GM12878 (cell line): Measurements from ENCODE around the gene STARD13. TPM values are rescaled to one million over a fixed set of nuclear protein-coding genes. Genes with fewer than 3 reads are reported as not detected.

Source experiments
- ATAC-seq: fragments of 200-7000 bp; cut with Tn5 transposase; 3 replicates; pipeline ENCODE4 v1.9.1; 2020; ENCODE audit warnings: mild to moderate bottlenecking, moderate library complexity
- BruUV-seq: library from RNA; stranded (reverse); fragments of 400-500 nt; replicated peaks from 2 replicates; lab custom pipeline; 2021; lab: Mats Ljungman, UMichigan
- CTCF ChIA-PET: fragments of 300-600 bp; sonication (Branson Sonifier 250); formaldehyde crosslinking; extraction: SDS; loops from one replicate; lab custom pipeline; 2021; ENCODE audit warnings: inconsistent platforms; lab: Yijun Ruan, JAX
- POLR2A ChIA-PET: fragments of 350-600 bp; formaldehyde crosslinking; extraction: SDS; loops from one replicate; lab custom pipeline; 2021; ENCODE audit warnings: inconsistent platforms; lab: Charles Lee
- RAD21 ChIA-PET: fragments of 300-600 bp; sonication (Branson Sonifier 250); formaldehyde crosslinking; loops from one replicate; lab custom pipeline; 2023; ENCODE audit warnings: antibody characterized with exemption; ENCODE audit not compliant: unreplicated experiment; lab: Charles Lee
- SMC1A ChIA-PET: fragments of 300-600 bp; sonication (Branson Sonifier 250); formaldehyde crosslinking; loops from one replicate; lab custom pipeline; 2023; ENCODE audit not compliant: unreplicated experiment, uncharacterized antibody; lab: Charles Lee
- DNase-seq: peaks from one replicate; pipeline ENCODE4 v3.0.0-alpha.2; 2011; ENCODE audit warnings: low read depth, low spot score
- FAIRE-seq: peaks from 3 replicates; lab custom pipeline; 2011; peaks lifted over from hg19 to GRCh38; lab: Jason Lieb, UNC
- H2AFZ ChIP-seq: 2 replicates; pipeline ENCODE4 v1.6.0; 2011; ENCODE audit warnings: low read depth, low read length, control low read depth; ENCODE audit not compliant: control insufficient read depth
- H3K27ac ChIP-seq: 2 replicates; pipeline ENCODE4 v1.5.1; 2011; ENCODE audit warnings: control low read depth; ENCODE audit not compliant: control insufficient read depth, insufficient read depth
- H3K27me3 ChIP-seq, 2 experiments: replicated peaks in 1 of 2; 2 replicates each; pipeline versions ENCODE4 v1.6.0 to v1.6.1; 2011; ENCODE audit warnings: low read length in 1 of 2; ENCODE audit not compliant: control insufficient read depth in 2 of 2, insufficient read depth in 2 of 2
- H3K36me3 ChIP-seq, 2 experiments: 2 replicates each; pipeline ENCODE4 v1.5.1; 2011; ENCODE audit warnings: low read length in 1 of 2; ENCODE audit not compliant: control insufficient read depth in 2 of 2, insufficient read depth in 2 of 2
- H3K4me1 ChIP-seq: 2 replicates; pipeline ENCODE4 v1.6.1; 2011; ENCODE audit warnings: mild to moderate bottlenecking, low read length, moderate library complexity, mixed read lengths; ENCODE audit not compliant: control insufficient read depth, insufficient read depth
- H3K4me2 ChIP-seq: 2 replicates; pipeline ENCODE4 v1.6.0; 2011; ENCODE audit warnings: control low read depth; ENCODE audit not compliant: control insufficient read depth, insufficient read depth
- H3K4me3 ChIP-seq: fragments of 200-600 bp; sonication (generic); 2 replicates; pipeline ENCODE4 v1.5.1; 2016
- H3K79me2 ChIP-seq: 2 replicates; pipeline ENCODE4 v1.6.0; 2011; ENCODE audit warnings: low read length; ENCODE audit not compliant: control insufficient read depth, insufficient read depth
- H3K9ac ChIP-seq: 2 replicates; pipeline ENCODE4 v1.8.0; 2011; ENCODE audit warnings: low read length, control low read depth, mixed read lengths; ENCODE audit not compliant: control insufficient read depth, insufficient read depth
- H3K9me3 ChIP-seq: replicated peaks from 3 replicates; pipeline ENCODE4 v1.5.1; 2011; ENCODE audit warnings: mild to moderate bottlenecking, low read length; ENCODE audit not compliant: control insufficient read depth, insufficient read depth
- H4K20me1 ChIP-seq: 2 replicates; pipeline ENCODE4 v1.6.0; 2011; ENCODE audit not compliant: control insufficient read depth, insufficient read depth
- BMI1 ChIP-seq: fragments of 450-650 bp; IDR thresholded peaks from 2 replicates; pipeline ENCODE4 v1.6.1; 2016; ENCODE audit warnings: mild to moderate bottlenecking, moderate library complexity, borderline replicate concordance
- CTCF ChIP-seq, 3 experiments: IDR thresholded peaks in 2 of 3; conservative IDR thresholded peaks in 1 of 3; 2 replicates each; pipeline ENCODE4 v1.5.1; 2011; ENCODE audit warnings: low read depth in 3 of 3, low read length in 3 of 3, mild to moderate bottlenecking in 3 of 3, control low read depth in 2 of 3, moderate library complexity in 2 of 3, inconsistent platforms in 1 of 3, mixed read lengths in 1 of 3; ENCODE audit not compliant: control insufficient read depth in 2 of 3, insufficient read depth in 1 of 3; ENCODE audit errors: extremely low read depth in 1 of 3
- ELK1 ChIP-seq: IDR thresholded peaks from 2 replicates; pipeline ENCODE4 v1.6.1; 2012; ENCODE audit warnings: low read depth, low read length, improper control_type of control experiment
- HDAC2 ChIP-seq: fragments of 200-600 bp; sonication (generic); IDR thresholded peaks from 2 replicates; pipeline ENCODE4 v1.6.1; 2017
- POLR2AphosphoS5 ChIP-seq: IDR thresholded peaks from 2 replicates; pipeline ENCODE4 v1.6.1; 2011; ENCODE audit warnings: mild to moderate bottlenecking, low read length, inconsistent platforms
- RELA ChIP-seq: fragments of 450-650 bp; IDR thresholded peaks from 2 replicates; pipeline ENCODE4 v1.8.0; 2014; ENCODE audit warnings: borderline replicate concordance; ENCODE audit not compliant: partially characterized antibody
- SMAD1 ChIP-seq: fragments of 450-650 bp; IDR thresholded peaks from 2 replicates; pipeline ENCODE4 v1.6.1; 2018; ENCODE audit warnings: mild to moderate bottlenecking, low read depth; ENCODE audit not compliant: partially characterized antibody
- TARDBP ChIP-seq: IDR thresholded peaks from 2 replicates; pipeline ENCODE4 v1.6.1; 2016; ENCODE audit warnings: borderline replicate concordance
- WGBS: methylation state at CpG from one replicate; pipeline ENCODE4 v1.1.6; 2016; ENCODE audit warnings: low lambda C conversion rate; ENCODE audit not compliant: insufficient replicate concordance, insufficient coverage; ENCODE audit errors: missing lambda C conversion rate; 5-methylcytosine and 5-hydroxymethylcytosine counted together
- in situ Hi-C: fragments of 300-500 bp; cut with MboI; formaldehyde crosslinking; loops from 9 replicates; pipeline ENCODE4 v1.14.3; 2018; ENCODE audit warnings: mixed read lengths
- intact Hi-C: fragments of 100-400 bp; cut with micrococcal nuclease; formaldehyde crosslinking; loops from one replicate; pipeline ENCODE4 v1.14.2; 2022; ENCODE audit not compliant: unreplicated experiment
- polyA plus RNA-seq, 11 experiments: library from polyadenylated mRNA; depleted of rRNA in 4 of 11; unstranded in 6 of 11; stranded (reverse) in 5 of 11; fragments of >200 nt; fragmentation: Nextera tagmentation in 4 of 11; fragmentation: Illumina TruSeq in 1 of 11; extraction: Ambion mirVana in 4 of 11; extraction: Trizol in 1 of 11; gene quantifications; 1 replicate in 1 of 11; 2 replicates in 10 of 11; pipeline versions ENCODE4 v1.2.1 to v1.2.3, GENCODE V29; 2011 to 2016; ENCODE audit warnings: inconsistent platforms in 2 of 11, missing spikeins in 2 of 11, low read depth in 1 of 11
- total RNA-seq, 4 experiments: library from RNA; depleted of rRNA in 3 of 4; stranded (reverse); fragments of >200 nt in 3 of 4; fragmentation: Illumina TruSeq in 1 of 4; extraction: Trizol in 1 of 4; gene quantifications; 2 replicates each; pipeline versions ENCODE4 v1.2.1 to v1.2.3, GENCODE V29; 2013 to 2021
- TF ChIP-seq, protein P1 (sequence below): IDR thresholded peaks from 2 replicates; pipeline ENCODE4 v1.6.1; 2012; ENCODE audit warnings: improper control_type of control experiment, low read depth, low read length; ENCODE audit not compliant: insufficient replicate concordance

Gene STARD13
- total and polyA plus RNA-seq, 10 of the 15 experiments (the other 5 are each of a cell fraction or from before 2014, with no cell fraction given), result 4.0 to 41.6 (median 10.1) TPM

GRCh38 chr13:33233547-33233946 is 52.0 kb downstream of the STARD13 start (continued):
- no peak for TF ChIP-seq SMAD1
- TF ChIP-seq RELA, result no peak
- TF ChIP-seq CTCF (IDR thresholded peaks at IDR 0.05 in 2 of 3, conservative IDR thresholded peaks at IDR 0.05 in 1 of 3; ENCODE audit: control insufficient read depth in 2 of 3, extremely low read depth in 1 of 3, insufficient read depth in 1 of 3, low read depth in 3 of 3, low read length in 3 of 3), result no peak
- no peak for TF ChIP-seq HDAC2

DNA sequence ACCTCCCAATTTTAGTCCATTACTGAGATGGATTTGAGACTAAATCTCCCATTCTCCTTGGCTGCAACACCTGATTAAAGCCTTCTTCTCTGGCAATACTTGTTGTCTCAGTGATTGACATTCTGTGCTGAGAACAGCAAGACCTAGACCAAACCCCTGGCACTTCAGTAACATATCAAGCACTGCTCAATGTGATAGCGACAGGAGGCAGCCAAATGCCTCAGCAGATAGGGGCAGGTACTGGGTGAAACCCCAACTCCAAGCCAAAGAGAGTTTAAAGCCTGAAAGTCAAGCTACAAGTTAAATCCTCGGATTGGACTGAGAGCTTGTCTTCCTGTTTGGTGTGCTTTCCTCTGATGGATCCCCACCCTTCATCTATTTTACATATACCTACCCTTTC is 52.7 kb downstream of the STARD13 start:
- FAIRE-seq, result no peak
- no peaks in the 10 kb centered on the region for H3K4me1 ChIP-seq
- TF ChIP-seq TARDBP, result no peak
- TF ChIP-seq BMI1, result no peak
- no peak for TF ChIP-seq ELK1
- TF ChIP-seq, protein P1, sequence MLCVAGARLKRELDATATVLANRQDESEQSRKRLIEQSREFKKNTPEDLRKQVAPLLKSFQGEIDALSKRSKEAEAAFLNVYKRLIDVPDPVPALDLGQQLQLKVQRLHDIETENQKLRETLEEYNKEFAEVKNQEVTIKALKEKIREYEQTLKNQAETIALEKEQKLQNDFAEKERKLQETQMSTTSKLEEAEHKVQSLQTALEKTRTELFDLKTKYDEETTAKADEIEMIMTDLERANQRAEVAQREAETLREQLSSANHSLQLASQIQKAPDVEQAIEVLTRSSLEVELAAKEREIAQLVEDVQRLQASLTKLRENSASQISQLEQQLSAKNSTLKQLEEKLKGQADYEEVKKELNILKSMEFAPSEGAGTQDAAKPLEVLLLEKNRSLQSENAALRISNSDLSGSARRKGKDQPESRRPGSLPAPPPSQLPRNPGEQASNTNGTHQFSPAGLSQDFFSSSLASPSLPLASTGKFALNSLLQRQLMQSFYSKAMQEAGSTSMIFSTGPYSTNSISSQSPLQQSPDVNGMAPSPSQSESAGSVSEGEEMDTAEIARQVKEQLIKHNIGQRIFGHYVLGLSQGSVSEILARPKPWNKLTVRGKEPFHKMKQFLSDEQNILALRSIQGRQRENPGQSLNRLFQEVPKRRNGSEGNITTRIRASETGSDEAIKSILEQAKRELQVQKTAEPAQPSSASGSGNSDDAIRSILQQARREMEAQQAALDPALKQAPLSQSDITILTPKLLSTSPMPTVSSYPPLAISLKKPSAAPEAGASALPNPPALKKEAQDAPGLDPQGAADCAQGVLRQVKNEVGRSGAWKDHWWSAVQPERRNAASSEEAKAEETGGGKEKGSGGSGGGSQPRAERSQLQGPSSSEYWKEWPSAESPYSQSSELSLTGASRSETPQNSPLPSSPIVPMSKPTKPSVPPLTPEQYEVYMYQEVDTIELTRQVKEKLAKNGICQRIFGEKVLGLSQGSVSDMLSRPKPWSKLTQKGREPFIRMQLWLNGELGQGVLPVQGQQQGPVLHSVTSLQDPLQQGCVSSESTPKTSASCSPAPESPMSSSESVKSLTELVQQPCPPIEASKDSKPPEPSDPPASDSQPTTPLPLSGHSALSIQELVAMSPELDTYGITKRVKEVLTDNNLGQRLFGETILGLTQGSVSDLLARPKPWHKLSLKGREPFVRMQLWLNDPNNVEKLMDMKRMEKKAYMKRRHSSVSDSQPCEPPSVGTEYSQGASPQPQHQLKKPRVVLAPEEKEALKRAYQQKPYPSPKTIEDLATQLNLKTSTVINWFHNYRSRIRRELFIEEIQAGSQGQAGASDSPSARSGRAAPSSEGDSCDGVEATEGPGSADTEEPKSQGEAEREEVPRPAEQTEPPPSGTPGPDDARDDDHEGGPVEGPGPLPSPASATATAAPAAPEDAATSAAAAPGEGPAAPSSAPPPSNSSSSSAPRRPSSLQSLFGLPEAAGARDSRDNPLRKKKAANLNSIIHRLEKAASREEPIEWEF, result no peak
- TF ChIP-seq POLR2AphosphoS5, result no peak
- H3K4me3 ChIP-seq, result no peak overlapping the region
- H3K4me2 ChIP-seq, result no peak overlapping the region
- in situ Hi-C loops (no loop called here), intact Hi-C loops (no loop called here)
- no peaks in the 10 kb centered on the region for H3K36me3 ChIP-seq
- BruUV-seq, result no TSS peak
- no peak overlapping the region for H2AFZ ChIP-seq
- H3K27me3 ChIP-seq, result no peaks in the 10 kb centered on the region
- RAD21 ChIA-PET, result no interaction called here
- CTCF ChIA-PET, result no interaction called here
- no peak overlapping the region for H3K9ac ChIP-seq
- no peaks in the 10 kb centered on the region for H4K20me1 ChIP-seq
- DNase-seq, result no peak
- no peaks in the 10 kb centered on the region for H3K79me2 ChIP-seq
- ATAC-seq, result no peak
- H3K9me3 ChIP-seq, result no peaks in the 10 kb centered on the region
- H3K27ac ChIP-seq, result no peak overlapping the region
- POLR2A ChIA-PET, result no interaction called here
- SMC1A ChIA-PET, result no interaction called here
- WGBS, result 97% methylated on average over 2 of the region's 2 CpGs
